PC-3 (cell line): ENCODE results near the gene MTCL1.

Source experiments
- EZH2 ChIP-seq: fragments of 300-600 bp; sonication (generic); IDR thresholded peaks from one replicate; pipeline ENCODE4 v1.6.1; 2017; ENCODE audit warnings: antibody characterized with exemption, mild to moderate bottlenecking, low read length; ENCODE audit not compliant: unreplicated experiment
- EZH2phosphoT487 ChIP-seq: fragments of 300-600 bp; sonication (generic); IDR thresholded peaks from 2 replicates; pipeline ENCODE4 v1.6.1; 2018; ENCODE audit warnings: mild to moderate bottlenecking, antibody characterized with exemption, low read length, borderline replicate concordance
- TF ChIP-seq, protein P1 (sequence below): fragments of 300-600 bp; sonication (generic); conservative IDR thresholded peaks from 2 replicates; pipeline ENCODE4 v1.5.1; 2017; ENCODE audit warnings: antibody characterized with exemption, low read depth, mild to moderate bottlenecking, low read length

DNA sequence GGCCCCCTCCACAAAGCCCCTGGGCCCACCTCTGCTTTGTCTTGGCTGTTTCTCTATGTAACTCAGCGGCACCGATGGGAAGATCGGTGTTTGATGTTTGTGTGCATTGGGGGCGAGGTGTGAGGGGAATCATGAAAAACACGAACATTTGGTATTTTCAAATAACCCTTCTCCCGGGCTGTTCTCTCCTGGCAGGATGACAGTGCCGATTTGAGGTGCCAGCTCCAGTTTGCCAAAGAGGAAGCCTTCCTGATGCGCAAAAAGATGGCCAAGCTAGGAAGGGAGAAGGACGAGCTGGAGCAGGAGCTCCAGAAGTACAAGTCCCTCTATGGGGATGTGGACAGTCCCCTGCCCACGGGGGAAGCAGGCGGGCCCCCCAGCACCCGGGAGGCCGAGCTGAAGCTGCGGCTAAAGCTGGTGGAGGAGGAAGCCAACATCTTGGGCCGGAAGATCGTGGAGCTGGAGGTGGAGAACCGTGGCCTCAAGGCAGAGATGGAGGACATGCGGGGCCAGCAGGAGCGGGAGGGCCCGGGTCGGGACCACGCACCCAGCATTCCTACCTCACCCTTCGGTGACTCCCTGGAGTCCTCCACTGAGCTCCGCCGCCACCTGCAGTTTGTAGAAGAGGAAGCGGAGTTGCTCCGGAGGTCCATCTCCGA is 78.1 kb downstream of the MTCL1 start:
- TF ChIP-seq, protein P1, sequence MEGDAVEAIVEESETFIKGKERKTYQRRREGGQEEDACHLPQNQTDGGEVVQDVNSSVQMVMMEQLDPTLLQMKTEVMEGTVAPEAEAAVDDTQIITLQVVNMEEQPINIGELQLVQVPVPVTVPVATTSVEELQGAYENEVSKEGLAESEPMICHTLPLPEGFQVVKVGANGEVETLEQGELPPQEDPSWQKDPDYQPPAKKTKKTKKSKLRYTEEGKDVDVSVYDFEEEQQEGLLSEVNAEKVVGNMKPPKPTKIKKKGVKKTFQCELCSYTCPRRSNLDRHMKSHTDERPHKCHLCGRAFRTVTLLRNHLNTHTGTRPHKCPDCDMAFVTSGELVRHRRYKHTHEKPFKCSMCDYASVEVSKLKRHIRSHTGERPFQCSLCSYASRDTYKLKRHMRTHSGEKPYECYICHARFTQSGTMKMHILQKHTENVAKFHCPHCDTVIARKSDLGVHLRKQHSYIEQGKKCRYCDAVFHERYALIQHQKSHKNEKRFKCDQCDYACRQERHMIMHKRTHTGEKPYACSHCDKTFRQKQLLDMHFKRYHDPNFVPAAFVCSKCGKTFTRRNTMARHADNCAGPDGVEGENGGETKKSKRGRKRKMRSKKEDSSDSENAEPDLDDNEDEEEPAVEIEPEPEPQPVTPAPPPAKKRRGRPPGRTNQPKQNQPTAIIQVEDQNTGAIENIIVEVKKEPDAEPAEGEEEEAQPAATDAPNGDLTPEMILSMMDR, result no peak
- TF ChIP-seq EZH2phosphoT487 (no peak), EZH2 (no peak)
